HG03097 (cell line): Measurements from ENCODE around the gene PEX12.
"Not testable (repeated sequence)": the region's sequence is repeated elsewhere in the genome, so short reads cannot be mapped to it uniquely, and the experiment has no call there.

Experiments
- ATAC-seq: cut with Tn5 transposase; IDR thresholded peaks from one replicate; pipeline ENCODE4 v1.9.1; 2021; ENCODE audit not compliant: unreplicated experiment, low FRiP score

The PEX12 gene

GRCh38 chr17:35578929-35579432 lies 610 bp upstream of the PEX12 start:
- no peak for ATAC-seq

GRCh38 chr17:35577830-35578196 lies 558 bp downstream of the PEX12 start:
- no peak for ATAC-seq

- ATAC-seq = no peak
Observed at GRCh38 chr17:35575759-35576158, 2.6 kb downstream of the PEX12 start.

- no peak for ATAC-seq
Observed at GRCh38 chr17:35569405-35569804, 9.0 kb downstream of the PEX12 start.

GRCh38 chr17:35568561-35568960 lies 9.8 kb downstream of the PEX12 start:
- ATAC-seq = no peak

GRCh38 chr17:35566968-35567367 lies 11.4 kb downstream of the PEX12 start:
- ATAC-seq = no peak

- ATAC-seq = not testable (repeated sequence)
Observed at GRCh38 chr17:35563181-35563580, 15.2 kb downstream of the PEX12 start.

- no peak for ATAC-seq
Observed at GRCh38 chr17:35560703-35561102, 17.7 kb downstream of the PEX12 start, which contains the start of gene SLFN14. Gene SLFN14, minus strand, starts transcription at chr17:35560819. Its CDS starts 2,757 bp downstream, at chr17:35558062.

- no peak for ATAC-seq
Observed at GRCh38 chr17:35559495-35560210, 18.7 kb downstream of the PEX12 start.

GRCh38 chr17:35557353-35557752 lies 21.0 kb downstream of the PEX12 start:
- ATAC-seq = no peak

- no peak for ATAC-seq
Observed at GRCh38 chr17:35555691-35556090, 22.7 kb downstream of the PEX12 start.

- no peak for ATAC-seq
Observed at GRCh38 chr17:35554668-35555067, 23.7 kb downstream of the PEX12 start.

- no peak for ATAC-seq
Observed at GRCh38 chr17:35553310-35553709, 25.1 kb downstream of the PEX12 start.

GRCh38 chr17:35548978-35549377 lies 29.4 kb downstream of the PEX12 start:
- no peak for ATAC-seq

- ATAC-seq = no peak
Observed at GRCh38 chr17:35548208-35548810, 30.1 kb downstream of the PEX12 start.

GRCh38 chr17:35546487-35546886 lies 31.9 kb downstream of the PEX12 start:
- no peak for ATAC-seq

- no peak for ATAC-seq
Observed at GRCh38 chr17:35545150-35545549, 33.2 kb downstream of the PEX12 start.

GRCh38 chr17:35543856-35544255 lies 34.5 kb downstream of the PEX12 start:
- no peak for ATAC-seq

- ATAC-seq = no peak
Observed at GRCh38 chr17:35542990-35543389, 35.4 kb downstream of the PEX12 start.

GRCh38 chr17:35541434-35541833 lies 36.9 kb downstream of the PEX12 start:
- no peak for ATAC-seq

- no peak for ATAC-seq
Observed at GRCh38 chr17:35540589-35541404, 37.6 kb downstream of the PEX12 start.
